Daoy (cell line): ENCODE measurements around the gene PPP3R2. TPM values are rescaled to one million over a fixed set of nuclear protein-coding genes. Genes with fewer than 3 reads are reported as not detected.
A peak's percentile ranks its signal among the peaks of the same experiment; 100 is the strongest.

Experiments
- DNase-seq: peaks from one replicate; pipeline ENCODE4 v3.0.0-alpha.2; 2015; ENCODE audit warnings: low read depth
- total RNA-seq: library from RNA; depleted of rRNA; stranded (reverse); fragments of >200 nt; shearing (Covaris generic); gene quantifications from 2 replicates; pipeline ENCODE4 v1.2.3, GENCODE V29; 2014; rRNA removed

The PPP3R2 gene
- total RNA-seq: not detected in 2 replicates

GRCh38 chr9:101594796-101595195, at the start of gene PPP3R2:
TSS of gene PPP3R2 (minus strand) at chr9:101594969. CDS start at chr9:101594921, 48 bp downstream.
- DNase-seq: no peak

GRCh38 chr9:101639785-101640665, 45.3 kb upstream of the PPP3R2 start:
- DNase-seq: peak; percentile 24

- DNase-seq: no peak
These were observed 44.5 kb upstream of the PPP3R2 start for GRCh38 chr9:101639311-101639710.

- DNase-seq: no peak
These were observed 41.5 kb upstream of the PPP3R2 start for GRCh38 chr9:101636247-101636646.

GRCh38 chr9:101635473-101635872, 40.7 kb upstream of the PPP3R2 start:
- no peak for DNase-seq

GRCh38 chr9:101634741-101635409, 40.1 kb upstream of the PPP3R2 start:
- no peak for DNase-seq

- DNase-seq: no peak
These were observed 37.8 kb upstream of the PPP3R2 start for GRCh38 chr9:101632611-101633010.

GRCh38 chr9:101631892-101632291, 37.1 kb upstream of the PPP3R2 start:
- DNase-seq: no peak

- no peak for DNase-seq
These were observed 34.9 kb upstream of the PPP3R2 start for GRCh38 chr9:101629636-101630035.

- DNase-seq: no peak
These were observed 33.4 kb upstream of the PPP3R2 start for GRCh38 chr9:101628173-101628572.

- DNase-seq: peak; percentile 76
These were observed 31.5 kb upstream of the PPP3R2 start for GRCh38 chr9:101626295-101626694.

GRCh38 chr9:101625876-101626275, 31.1 kb upstream of the PPP3R2 start:
- peak; percentile 77 for DNase-seq

GRCh38 chr9:101620452-101620851, 25.7 kb upstream of the PPP3R2 start:
- DNase-seq: no peak

- no peak for DNase-seq
These were observed 23.9 kb upstream of the PPP3R2 start for GRCh38 chr9:101618698-101619097.

GRCh38 chr9:101605547-101605946, 10.8 kb upstream of the PPP3R2 start:
- DNase-seq: no peak

- DNase-seq: no peak
These were observed 9.5 kb upstream of the PPP3R2 start for GRCh38 chr9:101604296-101604695.

- peak; percentile 55 for DNase-seq
These were observed 7.4 kb upstream of the PPP3R2 start for GRCh38 chr9:101601904-101602765.

GRCh38 chr9:101593345-101593744, 1.4 kb downstream of the PPP3R2 start:
- no peak for DNase-seq

- no peak for DNase-seq
These were observed 2.0 kb downstream of the PPP3R2 start for GRCh38 chr9:101592788-101593187.

- DNase-seq: no peak
These were observed 2.9 kb downstream of the PPP3R2 start for GRCh38 chr9:101591787-101592446.

GRCh38 chr9:101590901-101591300, 3.9 kb downstream of the PPP3R2 start:
- DNase-seq: no peak
